DND-41 (cell line): ENCODE measurements around the gene LDHAL6B.
A peak's percentile ranks its signal among the peaks of the same experiment; 100 is the strongest.

Experiments used
- ATAC-seq: fragments of 200-7000 bp; cut with Tn5 transposase; 3 replicates; pipeline ENCODE4 v1.9.1; 2021; ENCODE audit warnings: low read depth; ENCODE audit not compliant: insufficient read depth
- DNase-seq: peaks from one replicate; pipeline ENCODE4 v3.0.0-alpha.2; 2020
- H2AFZ ChIP-seq: 2 replicates; pipeline ENCODE4 v1.6.0; 2012; ENCODE audit warnings: low read depth, low read length
- H3K27ac ChIP-seq: 2 replicates; pipeline ENCODE4 v1.5.1; 2012; ENCODE audit warnings: low read length, inconsistent platforms
- H3K27me3 ChIP-seq: fragments of 200-600 bp; sonication (generic); 2 replicates; pipeline ENCODE4 v1.6.0; 2012; ENCODE audit warnings: low read length, mild to moderate bottlenecking, inconsistent platforms; ENCODE audit not compliant: insufficient read depth, poor library complexity
- H3K36me3 ChIP-seq: 2 replicates; pipeline ENCODE4 v1.5.1; 2012; ENCODE audit warnings: low read length, inconsistent platforms; ENCODE audit not compliant: insufficient read depth
- H3K4me1 ChIP-seq: 2 replicates; pipeline ENCODE4 v1.5.1; 2012; ENCODE audit warnings: mild to moderate bottlenecking, low read length; ENCODE audit not compliant: insufficient read depth
- H3K4me2 ChIP-seq: 2 replicates; pipeline ENCODE4 v1.6.0; 2012; ENCODE audit warnings: mild to moderate bottlenecking, moderate library complexity, low read length, inconsistent platforms; ENCODE audit not compliant: insufficient read depth
- H3K4me3 ChIP-seq, 2 experiments: fragments of 200-600 bp in 1 of 2; shearing (Covaris generic) in 1 of 2; 2 replicates each; pipeline ENCODE4 v1.5.1; 2012 to 2016; ENCODE audit warnings: inconsistent platforms in 2 of 2, low read length in 2 of 2, mild to moderate bottlenecking in 2 of 2, low read depth in 1 of 2, moderate library complexity in 1 of 2
- H3K79me2 ChIP-seq: 2 replicates; pipeline ENCODE4 v1.6.0; 2012; ENCODE audit warnings: low read length, inconsistent platforms; ENCODE audit not compliant: insufficient read depth
- H3K9ac ChIP-seq: 2 replicates; pipeline ENCODE4 v1.6.0; 2012; ENCODE audit warnings: low read depth, mild to moderate bottlenecking, inconsistent platforms, low read length, moderate library complexity
- H3K9me3 ChIP-seq: 2 replicates; pipeline ENCODE4 v1.5.1; 2012; ENCODE audit warnings: low read length, moderate library complexity, mild to moderate bottlenecking, inconsistent platforms; ENCODE audit not compliant: insufficient read depth, severe bottlenecking
- H4K20me1 ChIP-seq: 2 replicates; pipeline ENCODE4 v1.6.0; 2012; ENCODE audit warnings: low read length; ENCODE audit not compliant: insufficient read depth
- EZH2 ChIP-seq: IDR thresholded peaks from 3 replicates; pipeline ENCODE4 v1.6.1; 2012; ENCODE audit warnings: borderline replicate concordance, low read depth, mild to moderate bottlenecking, moderate library complexity, low read length, inconsistent platforms; ENCODE audit not compliant: severe bottlenecking
- TF ChIP-seq, protein P1 (sequence below): IDR thresholded peaks from 2 replicates; pipeline ENCODE4 v1.5.1; 2012; ENCODE audit warnings: borderline replicate concordance, low read length, moderate library complexity, mild to moderate bottlenecking; ENCODE audit not compliant: poor library complexity, severe bottlenecking; ENCODE audit errors: extremely low read depth

The LDHAL6B gene

DNA sequence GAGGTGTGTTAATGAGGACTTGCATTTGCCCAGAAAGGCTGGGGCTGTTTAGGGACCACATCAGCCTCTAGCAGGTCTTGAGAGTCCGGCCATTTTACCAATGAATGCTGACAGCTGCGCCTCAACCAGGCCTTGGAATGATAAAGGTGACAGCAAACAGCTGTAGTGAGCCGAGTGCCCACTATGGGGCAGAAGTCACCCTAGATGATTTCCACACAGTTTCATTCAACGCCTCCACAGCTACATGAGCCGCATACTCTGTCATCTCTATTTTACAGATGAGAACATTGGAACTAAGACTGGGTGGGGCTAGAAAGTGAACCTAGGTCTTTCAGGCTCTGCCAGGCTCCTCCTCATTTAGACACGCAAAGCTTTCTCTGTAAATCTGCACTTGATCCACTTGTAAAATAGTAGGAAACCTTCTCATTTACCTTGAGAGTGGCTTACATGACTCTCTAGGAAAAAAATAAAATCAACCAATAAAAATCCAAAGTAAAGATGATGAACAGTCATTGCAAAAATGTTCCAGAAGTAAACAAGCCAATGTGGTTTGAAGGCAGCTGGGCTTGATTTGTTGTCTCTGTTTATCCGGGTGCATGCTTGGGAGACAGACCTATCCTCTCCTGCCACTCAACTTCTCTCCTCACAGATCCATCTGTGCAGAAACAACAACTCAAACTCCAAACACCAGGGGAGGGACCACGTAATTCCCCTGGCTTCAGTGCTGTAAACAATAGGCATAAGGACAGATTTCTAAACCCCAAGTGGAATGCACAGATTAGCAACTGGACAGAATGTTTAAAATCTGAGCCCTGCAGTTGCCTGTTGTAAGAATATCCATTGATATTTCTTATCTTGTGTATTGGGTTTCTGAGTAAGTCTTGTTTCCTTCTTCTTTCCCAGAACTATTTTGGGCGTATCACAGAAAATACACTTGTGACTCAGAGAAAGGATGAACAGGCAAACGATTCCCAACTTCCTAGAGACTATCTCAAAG is 31.5 kb upstream of the LDHAL6B start:
- no peaks in the 10 kb centered on the region for H3K27me3 ChIP-seq
- no peaks in the 10 kb centered on the region for H3K9me3 ChIP-seq
- H3K4me3 ChIP-seq: no peak overlapping the region
- H3K36me3 ChIP-seq: no peaks in the 10 kb centered on the region
- H4K20me1 ChIP-seq: no peaks in the 10 kb centered on the region
- H3K4me1 ChIP-seq: no peaks in the 10 kb centered on the region
- DNase-seq: peak; percentile 20
- H2AFZ ChIP-seq: no peak overlapping the region
- H3K9ac ChIP-seq: no peak overlapping the region
- no peak overlapping the region for H3K27ac ChIP-seq
- peak; percentile 72 for ATAC-seq
- no peak overlapping the region for H3K4me2 ChIP-seq
- H3K79me2 ChIP-seq: no peaks in the 10 kb centered on the region
- TF ChIP-seq, protein P1, sequence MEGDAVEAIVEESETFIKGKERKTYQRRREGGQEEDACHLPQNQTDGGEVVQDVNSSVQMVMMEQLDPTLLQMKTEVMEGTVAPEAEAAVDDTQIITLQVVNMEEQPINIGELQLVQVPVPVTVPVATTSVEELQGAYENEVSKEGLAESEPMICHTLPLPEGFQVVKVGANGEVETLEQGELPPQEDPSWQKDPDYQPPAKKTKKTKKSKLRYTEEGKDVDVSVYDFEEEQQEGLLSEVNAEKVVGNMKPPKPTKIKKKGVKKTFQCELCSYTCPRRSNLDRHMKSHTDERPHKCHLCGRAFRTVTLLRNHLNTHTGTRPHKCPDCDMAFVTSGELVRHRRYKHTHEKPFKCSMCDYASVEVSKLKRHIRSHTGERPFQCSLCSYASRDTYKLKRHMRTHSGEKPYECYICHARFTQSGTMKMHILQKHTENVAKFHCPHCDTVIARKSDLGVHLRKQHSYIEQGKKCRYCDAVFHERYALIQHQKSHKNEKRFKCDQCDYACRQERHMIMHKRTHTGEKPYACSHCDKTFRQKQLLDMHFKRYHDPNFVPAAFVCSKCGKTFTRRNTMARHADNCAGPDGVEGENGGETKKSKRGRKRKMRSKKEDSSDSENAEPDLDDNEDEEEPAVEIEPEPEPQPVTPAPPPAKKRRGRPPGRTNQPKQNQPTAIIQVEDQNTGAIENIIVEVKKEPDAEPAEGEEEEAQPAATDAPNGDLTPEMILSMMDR: peak; percentile 56
- no peak for TF ChIP-seq EZH2

DNA sequence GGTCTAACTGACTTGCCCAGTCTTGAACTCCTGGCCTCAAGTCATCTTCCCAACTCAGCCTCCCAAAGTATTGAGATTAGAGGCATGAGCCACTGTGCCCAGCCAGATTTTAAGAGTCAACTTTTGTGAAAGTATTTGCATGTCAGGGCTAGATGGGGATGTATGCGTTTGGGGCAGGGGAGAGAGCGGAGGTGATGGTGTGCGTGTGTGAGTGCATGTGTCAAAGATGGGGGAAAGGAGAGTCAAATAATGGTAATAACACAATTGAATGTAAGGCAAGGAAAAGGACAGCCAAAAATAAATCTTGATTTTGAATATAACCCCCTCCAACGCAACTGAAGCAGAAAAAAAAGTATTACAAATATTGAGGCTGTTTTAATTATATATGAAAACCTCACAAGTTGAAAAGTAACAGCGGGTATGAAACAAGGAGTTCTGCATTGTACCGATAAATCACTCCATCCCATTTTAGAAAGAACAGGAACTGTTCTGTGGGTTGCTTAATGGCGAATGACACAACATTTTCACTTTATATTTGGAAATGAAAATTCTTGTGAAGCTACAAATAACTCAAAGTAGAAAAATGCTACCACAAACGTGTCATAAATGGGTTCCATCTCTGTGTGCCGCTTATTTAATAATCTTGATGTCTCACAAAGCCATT is 29.9 kb upstream of the LDHAL6B start:
- no peak overlapping the region for H3K4me2 ChIP-seq

DNA sequence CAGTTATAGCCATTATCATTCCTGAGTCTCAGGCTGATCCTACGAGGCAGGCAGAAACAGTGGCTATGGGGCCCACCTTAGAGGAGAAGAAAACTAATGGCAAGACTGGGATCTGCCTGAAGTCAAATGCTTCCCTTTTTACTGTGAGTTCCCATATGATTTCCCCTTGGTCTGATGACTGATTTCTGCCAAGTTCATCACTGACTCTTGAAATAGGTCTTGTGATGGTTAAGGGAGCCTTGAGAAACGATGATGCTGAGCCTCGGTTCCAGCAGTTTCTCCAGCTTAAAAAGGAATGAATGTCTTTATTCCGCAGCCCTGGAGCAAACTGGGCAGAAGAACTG is 29.4 kb upstream of the LDHAL6B start:
- Histone ChIP-seq H3K9me3 (peaks cover 4% of the 10 kb centered on the region), H3K36me3 (no peaks in the 10 kb centered on the region), H3K9ac (no peak overlapping the region), H3K27me3 (no peaks in the 10 kb centered on the region), H2AFZ (no peak overlapping the region), H3K4me2 (no peak overlapping the region), H3K79me2 (no peaks in the 10 kb centered on the region), H3K27ac (no peak overlapping the region), H4K20me1 (no peaks in the 10 kb centered on the region), H3K4me1 (no peaks in the 10 kb centered on the region), H3K4me3 (no peak overlapping the region)
- DNase-seq (no peak), ATAC-seq (no peak)
- TF ChIP-seq EZH2: no peak
- TF ChIP-seq, protein P1: no peak

More for the DNA sequence above, 29.9 kb upstream of the LDHAL6B start:
- H3K9ac ChIP-seq: no peak overlapping the region
- no peak for DNase-seq
- H2AFZ ChIP-seq: no peak overlapping the region
- peaks cover 3% of the 10 kb centered on the region for H3K9me3 ChIP-seq
- no peaks in the 10 kb centered on the region for H3K4me1 ChIP-seq
- ATAC-seq: no peak
- H3K27me3 ChIP-seq: no peaks in the 10 kb centered on the region
- no peaks in the 10 kb centered on the region for H4K20me1 ChIP-seq
- H3K36me3 ChIP-seq: no peaks in the 10 kb centered on the region
- H3K4me3 ChIP-seq: no peak overlapping the region
- H3K79me2 ChIP-seq: no peaks in the 10 kb centered on the region
- TF ChIP-seq, protein P1: no peak
- TF ChIP-seq EZH2: no peak
- no peak overlapping the region for H3K27ac ChIP-seq
